ENCODE measurements around the gene ARL4C.
"Not testable (repeated sequence)": the region's sequence is repeated elsewhere in the genome, so short reads cannot be mapped to it uniquely, and the experiment has no call there.

ARL4C gene

DNA sequence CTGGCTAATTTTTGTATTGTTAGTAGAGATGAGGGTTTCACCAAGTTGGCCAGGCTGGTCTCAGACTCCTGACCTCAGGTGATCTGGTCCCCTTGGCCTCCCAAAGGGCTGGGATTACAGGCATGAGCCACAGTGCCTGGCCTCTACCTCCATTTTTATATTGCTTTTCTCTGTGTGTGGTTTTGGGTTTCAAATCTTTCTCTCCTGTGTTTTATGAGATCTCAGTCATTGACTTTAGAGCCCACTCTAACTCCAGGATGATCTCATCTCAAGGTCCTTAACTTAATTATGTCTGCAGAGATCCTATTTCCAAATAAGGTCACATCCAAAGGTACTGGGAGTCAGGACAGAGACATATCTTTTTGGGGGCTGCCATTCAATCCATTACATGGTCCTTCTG, 24.7 kb downstream of the ARL4C start:
- no peak for FAIRE-seq

DNA sequence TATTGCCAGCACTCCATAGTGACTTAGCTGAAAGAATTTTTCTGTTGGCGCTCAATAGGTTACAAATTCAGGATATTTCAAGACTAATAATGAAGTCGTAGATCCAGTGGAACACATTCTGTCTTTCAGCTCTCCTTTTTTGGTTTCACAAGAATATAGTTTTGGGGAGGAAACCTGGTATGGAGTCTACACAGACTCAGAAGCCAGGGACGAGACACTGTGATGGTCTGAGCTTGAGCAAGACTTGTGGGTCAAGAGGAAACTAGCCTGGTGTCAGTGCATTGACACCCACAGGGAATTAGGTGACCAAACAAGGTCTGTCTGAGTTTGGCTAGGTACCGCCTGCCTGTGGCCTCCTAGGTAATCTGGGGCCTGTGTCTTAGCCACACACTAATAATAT, 26.9 kb downstream of the ARL4C start:
- no peak for FAIRE-seq

DNA sequence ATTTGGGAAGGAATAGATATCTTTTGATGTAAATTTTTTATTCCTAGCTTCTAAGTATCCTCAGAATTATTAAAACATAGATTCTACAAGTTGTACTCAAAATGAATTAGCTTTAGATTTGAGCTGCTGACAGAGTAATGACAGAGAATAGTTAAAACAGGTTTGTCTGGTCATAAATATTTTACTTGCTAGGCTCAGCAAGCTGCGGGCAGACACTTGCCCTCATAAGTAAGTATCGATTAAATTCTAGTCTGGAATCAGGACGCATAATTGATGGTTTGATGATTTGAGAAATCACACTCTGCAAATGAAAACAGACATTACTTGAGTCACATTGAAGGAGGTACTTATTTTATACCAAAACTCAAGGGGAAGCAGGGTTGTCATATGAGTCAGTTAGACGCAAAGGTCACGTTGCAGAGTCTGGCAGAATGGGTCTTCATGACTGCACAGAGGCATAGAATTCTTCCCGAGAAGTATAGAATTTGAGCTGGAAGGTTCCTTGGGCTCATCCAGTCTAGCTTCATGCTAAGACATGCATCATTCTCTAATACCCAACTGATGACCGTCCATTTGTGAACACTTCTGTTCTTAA, 27.5 kb downstream of the ARL4C start:
- FAIRE-seq: no peak

DNA sequence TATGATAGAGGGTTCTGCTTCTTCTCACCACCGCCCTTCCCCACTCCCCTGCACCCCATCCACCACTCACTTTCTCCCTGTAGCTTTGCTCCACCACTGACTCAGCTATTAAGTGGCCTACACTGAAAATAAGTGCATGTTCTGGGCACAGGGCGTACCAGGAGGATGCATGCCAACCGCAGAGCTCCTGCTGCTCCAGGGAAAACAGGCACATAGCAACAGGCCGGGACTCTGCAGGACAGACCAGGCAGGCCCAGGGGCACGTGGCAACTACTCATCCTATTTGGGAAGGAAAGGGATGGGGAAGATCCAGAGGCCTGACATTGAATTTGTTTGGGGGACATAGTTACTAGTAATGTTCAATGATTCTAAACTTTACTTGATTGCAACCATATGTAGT, 28.4 kb downstream of the ARL4C start:
- no peak for FAIRE-seq

DNA sequence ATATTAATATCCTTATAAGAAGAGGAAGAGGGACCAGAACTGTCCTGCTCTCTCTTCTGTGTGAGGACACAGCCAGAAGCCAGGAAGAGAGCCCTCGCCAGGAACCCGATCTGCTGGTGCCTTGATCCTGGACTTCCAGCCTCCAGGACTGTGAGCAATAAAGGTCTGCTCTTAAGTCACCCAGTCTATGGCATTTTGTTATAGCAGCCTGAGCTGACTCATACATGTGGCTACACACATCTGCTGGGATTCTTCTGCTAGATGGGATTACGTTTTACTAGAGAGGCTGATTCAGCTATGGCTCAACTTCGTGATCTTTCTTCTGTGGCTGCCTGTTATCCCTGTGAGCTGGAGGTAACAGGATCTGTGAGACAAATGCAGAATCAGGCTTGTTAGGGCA, 29.6 kb downstream of the ARL4C start:
- FAIRE-seq: no peak

DNA sequence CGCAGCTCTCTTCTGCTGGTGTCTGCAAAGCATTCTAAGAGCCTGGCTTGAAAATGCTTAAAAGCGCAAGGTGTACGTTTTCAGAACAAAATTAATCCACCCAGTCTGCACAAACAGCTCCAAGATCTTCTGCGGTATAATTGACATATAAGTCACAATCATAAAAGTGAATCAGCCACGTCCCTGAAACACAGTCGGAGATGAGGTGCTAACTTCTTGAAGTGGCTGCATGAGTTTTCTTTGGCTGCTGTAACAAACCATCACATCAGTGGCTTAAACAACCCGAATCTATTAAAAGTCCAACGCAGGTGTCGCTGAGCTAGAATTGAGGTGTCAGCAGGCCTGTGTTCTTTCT, 32.6 kb downstream of the ARL4C start:
- no peak for FAIRE-seq

DNA sequence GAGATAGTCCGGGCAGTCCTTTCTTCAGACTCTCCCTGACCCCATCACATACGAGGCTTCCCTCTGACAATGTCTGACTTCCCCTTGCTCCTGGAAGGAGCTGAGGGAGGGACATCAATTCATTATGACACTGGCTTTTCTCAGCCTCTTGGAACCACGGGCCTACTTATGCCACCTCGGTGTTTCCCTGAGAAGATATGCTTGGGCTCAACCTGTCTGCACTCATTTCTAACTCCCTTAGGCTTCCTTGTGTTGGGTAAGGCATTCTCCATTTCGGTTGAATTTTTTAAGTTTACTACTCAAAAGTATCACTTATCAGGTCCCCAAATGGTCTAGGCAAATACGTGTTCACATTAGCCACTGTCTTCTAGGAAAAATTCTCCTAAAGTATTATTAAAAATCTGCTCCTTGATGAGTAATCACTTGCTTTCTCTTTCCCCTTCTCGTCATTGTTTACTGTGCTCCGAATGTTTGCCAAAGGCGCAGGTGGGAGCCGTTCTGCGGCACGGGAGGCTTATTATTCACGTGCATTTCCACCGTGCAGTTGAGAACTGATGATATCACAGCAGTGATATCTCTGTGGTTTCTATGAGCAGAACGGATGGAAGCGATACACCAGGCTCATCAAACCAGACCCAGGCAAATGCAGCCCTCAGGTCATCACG, 33.1 kb downstream of the ARL4C start:
- FAIRE-seq: no peak

DNA sequence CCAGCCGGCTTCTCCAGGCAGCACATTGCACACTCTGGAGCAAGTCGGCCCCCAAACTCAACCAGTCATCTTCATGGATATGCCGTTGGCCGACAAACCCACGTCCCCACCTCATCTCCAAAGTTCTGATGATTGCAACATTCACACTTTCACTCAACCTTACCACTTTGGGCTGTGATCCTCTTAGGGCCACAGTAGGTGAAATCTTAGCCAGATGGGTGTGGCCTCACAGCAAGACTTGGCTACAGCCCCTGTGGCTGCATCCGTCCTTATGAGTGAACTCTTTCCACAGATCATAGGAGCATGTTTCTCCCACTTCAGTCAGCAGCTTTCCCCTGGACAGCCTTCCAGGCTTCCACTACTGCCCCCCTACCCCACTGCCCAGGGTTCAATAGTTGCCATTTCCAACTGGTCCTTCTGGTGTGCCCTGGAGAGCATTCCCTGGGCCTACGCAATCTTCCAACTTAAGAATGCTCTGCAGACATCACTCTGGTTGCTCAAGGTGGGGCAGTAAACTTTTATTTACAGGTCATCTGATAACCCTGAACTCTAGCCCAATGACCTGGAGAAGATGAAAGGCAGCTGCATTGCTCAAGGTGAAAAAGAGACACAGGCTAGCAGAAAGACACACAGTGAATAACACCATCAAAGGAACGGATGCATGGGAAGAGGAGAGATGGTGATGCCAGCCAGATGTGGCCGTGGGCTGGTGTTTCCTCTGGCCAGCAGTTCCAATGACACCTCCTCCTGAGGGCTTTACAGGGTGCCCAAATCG, 34.5 kb downstream of the ARL4C start:
- no peak for FAIRE-seq

DNA sequence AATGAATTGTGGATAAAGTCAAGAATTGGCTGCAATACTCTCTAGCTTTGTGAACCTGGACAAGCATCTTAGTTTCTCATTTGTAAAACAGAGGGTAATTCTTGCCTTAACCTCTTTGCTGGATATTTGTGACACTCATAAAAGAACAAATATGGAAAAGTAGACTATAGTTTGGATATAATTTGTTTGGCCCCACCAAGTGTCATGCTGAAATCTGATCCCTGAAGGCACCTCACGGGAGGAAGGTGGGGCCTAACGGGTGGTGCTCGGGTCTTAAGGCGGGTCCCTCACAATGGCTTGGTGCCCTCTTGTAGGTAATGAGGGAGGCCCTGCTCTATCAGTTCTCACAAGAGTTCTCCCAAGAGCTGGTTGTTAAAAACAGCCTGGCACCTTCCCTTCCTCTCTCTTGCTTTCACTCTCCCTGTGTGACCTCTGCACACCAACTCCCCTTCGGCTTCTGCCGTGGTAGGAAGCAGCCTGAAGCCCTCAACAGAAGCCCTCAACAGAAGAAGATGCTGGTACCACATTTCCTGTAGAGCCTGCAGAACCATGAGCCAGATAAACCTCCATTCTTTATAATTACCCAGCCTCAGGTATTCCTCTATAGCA, 37.4 kb downstream of the ARL4C start:
- no peak for FAIRE-seq

DNA sequence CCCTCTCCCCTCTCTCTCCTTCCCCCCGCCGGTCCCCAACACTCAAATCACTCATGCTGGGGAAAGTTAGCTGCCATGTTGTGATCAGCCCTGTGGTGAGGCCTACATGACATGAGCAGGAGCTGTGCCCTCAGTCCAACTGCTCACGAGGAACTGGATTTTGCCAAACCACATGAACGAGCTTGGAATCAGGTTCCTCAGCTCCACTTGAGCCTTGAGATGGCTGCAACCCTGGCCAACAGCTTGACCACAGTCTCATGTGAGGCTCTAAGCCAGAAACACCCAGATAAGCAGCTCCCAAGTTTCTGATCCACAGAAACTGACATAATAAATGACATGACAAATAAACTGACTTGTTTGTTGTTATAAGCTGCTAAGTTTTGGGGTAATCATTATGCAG, 38.4 kb downstream of the ARL4C start:
- FAIRE-seq: no peak

DNA sequence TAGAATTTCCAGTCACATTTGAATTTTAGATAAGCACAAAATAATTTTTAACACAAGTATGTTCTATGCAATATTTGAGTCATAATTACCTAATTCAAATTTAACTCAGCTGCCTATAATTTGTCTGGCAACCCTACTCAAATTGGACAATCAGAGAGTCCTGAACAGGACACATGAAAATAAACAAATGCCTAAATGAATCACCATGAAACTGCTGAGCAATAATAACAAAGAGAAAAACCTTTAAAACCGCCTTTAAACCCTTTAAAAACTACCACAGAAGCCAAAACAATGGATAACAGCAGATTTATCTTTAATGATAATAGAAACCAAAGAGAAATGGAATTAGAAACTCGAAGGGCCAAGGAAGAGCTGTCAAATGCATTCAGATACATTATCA, 39.5 kb downstream of the ARL4C start:
- no peak for FAIRE-seq

DNA sequence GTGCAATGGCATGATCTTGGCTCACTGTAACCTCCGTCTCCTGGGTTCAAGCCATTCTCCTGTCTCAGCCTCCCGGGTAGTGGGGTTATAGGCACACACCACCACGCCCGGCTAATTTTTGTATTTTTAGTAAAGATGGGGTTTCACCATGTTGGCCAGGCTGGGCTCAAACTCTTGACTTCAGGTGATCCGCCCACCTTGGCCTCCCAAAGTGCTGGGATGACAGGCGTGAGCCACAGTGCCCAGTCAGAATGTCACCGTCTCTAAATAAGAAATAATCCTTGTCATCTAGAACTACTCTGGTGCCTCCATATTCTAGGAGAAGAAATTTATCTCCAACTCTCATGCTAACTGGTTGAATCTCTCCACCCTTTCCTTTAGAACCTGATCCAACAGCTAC, 41.6 kb downstream of the ARL4C start:
- FAIRE-seq: not testable (repeated sequence)

DNA sequence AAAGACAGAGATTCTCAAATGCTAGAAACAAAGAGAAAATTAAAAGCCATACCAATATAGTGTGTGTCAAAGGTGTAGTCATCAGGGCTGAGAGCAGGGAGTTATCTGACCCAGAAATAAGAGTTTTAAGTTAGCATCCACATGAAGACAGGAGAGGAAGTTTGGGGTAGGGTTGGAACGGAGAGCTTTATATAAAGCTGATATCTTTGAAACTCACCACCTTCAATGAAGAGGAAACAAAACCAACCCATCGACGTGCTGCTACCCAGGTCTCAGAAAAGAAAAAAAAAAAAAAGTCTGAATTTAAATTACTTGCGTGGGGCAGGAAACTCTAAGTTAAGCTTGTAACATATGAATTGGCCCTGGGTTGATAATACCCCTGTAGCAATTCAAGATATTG, 42.4 kb downstream of the ARL4C start:
- no peak for FAIRE-seq

DNA sequence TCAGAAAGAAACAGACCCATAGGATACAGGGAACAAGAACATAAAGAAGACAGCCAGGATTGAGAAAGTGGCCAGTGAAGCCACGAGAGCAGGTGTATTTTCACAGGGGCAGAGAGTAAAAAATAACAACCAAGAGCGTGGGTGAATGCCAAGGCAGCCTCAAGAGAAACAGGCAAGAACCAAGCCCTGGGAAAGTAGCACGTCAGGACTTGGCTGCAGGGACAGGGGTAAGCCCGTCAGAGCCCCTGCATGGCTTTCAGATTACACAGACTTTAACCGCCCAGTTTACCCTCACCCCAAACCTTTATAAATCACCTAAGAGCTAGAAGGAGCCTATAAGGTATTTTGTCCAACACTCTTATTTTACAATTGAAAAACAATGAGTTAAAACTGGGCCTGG, 43.7 kb downstream of the ARL4C start:
- FAIRE-seq: no peak

DNA sequence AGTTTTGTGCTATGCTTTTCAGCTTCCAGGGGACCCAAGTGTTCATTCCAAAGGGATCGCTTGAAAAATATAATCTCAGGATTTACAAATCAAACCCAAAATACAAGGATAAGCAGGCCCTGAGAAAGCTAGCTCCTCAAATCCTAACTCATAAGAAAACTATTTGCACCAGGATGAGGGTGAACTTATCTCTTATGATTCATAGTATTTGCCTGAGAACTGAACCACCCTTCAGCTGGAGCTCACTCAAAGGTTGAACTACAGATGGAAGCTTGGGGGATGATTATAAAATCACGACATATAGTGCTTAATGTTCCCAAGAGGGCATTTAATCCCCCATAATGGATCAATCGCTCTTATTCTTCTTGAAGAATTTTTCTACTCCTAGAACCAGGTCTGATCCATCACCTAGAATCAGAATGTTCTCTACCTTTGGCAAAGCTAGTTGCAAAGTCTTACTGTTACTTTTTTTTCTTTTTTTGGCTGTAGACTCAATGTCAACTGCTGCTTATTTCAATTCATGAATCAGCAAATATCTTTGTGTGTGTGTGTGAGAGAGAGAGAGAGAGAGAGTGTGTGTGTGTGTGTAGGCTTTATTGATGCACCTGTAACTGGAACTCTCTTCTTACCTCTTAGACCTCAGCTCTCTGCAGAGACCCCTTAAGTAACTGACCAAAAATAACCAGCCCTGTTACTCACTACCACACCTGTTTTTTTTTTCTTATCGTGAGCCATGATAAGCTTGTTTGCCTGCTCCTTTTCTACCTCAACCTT, 44.8 kb downstream of the ARL4C start:
- FAIRE-seq: no peak

DNA sequence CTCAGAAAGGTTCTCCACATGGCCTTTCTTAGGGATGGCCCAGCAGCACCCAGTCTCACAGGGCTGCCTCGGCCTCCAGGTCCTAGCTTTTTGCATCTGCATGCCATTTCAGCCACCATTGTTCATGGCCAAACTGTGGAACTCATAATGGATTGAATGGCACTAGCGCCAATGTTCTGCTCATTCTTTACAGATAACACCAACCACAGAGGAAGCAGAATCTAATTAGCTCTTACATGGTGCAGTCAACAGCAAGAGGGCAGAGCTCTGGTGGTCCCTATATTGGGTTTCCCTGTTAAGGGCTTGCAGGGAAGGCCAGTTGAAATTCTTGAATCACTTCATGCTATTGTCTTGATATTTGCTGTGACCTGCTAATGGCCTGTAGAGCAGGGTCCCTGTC, 45.6 kb downstream of the ARL4C start:
- no peak for FAIRE-seq

DNA sequence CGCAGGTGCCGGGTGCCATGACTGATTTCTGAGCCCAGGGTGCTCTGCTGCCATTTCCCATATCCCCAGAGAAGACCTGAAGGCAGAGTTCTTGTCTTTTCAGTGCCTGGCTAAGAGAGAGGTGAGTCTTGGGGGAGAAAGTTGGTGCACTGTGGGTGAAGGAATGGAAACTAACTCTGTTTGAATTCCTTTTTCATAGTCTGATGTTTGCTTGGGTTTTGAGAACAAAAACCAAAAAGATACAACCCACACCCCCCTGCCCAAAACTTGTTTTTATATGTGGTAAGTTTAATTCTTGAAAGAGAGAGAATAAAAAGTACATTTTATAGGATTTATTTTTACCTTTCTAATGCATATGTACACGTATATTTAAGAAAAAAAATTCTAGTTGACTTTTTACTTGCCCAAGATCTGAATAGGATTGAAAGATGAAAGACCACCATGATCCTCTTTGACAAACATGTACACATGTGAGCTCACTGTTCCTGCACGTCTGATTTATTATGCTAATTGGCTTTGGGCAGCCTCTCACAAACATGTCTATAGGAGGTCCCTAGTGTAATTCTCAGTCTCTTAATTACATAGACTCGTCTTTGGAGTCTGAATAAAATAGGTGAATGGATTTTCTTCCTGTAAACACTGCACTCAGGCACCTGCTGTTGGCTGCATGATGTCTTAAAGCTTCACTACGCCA, 46.3 kb downstream of the ARL4C start:
- FAIRE-seq: peak; percentile 51

DNA sequence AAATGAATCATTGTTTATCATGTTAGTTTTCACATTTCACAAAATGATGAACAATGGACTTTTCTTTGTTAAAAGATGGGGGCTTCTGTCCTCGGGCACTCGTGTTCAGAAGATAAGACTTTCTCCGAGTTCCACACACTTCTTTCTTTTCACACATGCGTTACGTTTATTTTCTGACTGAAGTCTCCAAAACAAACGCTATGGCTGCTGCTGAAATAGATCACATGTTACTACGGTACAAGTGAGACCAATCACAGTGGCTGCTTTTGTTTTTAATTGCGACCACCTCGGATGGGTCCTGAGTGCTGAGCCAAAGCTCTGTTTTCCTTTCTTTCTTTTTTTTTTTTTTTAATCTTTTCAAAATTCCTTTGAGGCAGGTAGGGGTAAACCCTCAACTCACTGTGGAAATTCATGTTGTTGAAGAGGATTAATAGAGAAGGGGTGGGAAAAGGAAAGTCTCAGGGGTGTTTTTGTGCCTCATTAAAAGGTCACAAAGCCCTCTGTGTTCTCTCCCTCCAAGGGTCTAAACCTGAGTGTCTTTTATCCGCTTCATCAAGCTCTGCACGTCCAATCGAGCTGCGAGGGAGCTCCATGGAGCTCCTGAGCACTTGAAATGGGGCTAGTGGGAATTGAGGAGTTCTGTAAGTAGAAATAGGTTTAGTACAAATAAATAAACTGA, 48.2 kb downstream of the ARL4C start:
- no peak for FAIRE-seq

DNA sequence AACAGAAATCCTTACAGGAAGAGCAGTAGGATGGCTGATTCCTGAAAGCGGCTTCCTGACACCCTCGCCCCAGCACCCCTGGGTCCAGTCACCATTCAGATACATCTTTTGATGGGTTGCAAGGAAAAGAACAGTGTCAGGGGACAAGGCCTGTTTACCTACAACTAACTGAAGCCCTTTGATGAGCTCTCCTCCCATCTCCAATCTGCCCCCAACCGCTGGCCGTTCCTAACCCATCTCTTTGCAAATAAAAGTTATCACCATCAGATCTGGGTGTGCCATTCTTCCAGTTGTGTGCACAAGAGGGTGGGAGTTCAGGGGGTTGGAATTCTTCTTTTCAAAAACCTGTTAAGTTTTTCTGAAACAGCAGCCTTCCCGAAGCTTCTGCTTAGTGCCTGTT, 48.9 kb downstream of the ARL4C start:
- no peak for FAIRE-seq

DNA sequence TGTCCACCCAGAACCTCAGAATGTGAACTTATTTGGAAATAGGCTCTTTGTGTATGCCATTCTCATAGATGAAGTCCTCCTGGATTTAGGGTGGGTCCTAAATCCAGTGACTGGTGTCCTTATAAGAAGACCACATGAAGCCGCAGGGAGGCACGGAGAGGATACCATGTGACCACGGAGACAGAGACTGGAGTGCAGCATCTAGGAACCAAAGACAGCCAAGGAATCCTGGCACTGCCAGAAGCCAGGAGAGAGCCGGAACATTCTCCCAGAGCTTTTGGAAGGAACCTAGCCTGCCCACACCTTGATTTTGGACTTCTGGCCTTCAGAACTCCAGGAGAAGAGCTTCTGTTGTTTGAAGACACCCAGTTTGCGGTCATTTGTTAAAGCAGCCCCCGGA, 49.7 kb downstream of the ARL4C start:
- FAIRE-seq: no peak

DNA sequence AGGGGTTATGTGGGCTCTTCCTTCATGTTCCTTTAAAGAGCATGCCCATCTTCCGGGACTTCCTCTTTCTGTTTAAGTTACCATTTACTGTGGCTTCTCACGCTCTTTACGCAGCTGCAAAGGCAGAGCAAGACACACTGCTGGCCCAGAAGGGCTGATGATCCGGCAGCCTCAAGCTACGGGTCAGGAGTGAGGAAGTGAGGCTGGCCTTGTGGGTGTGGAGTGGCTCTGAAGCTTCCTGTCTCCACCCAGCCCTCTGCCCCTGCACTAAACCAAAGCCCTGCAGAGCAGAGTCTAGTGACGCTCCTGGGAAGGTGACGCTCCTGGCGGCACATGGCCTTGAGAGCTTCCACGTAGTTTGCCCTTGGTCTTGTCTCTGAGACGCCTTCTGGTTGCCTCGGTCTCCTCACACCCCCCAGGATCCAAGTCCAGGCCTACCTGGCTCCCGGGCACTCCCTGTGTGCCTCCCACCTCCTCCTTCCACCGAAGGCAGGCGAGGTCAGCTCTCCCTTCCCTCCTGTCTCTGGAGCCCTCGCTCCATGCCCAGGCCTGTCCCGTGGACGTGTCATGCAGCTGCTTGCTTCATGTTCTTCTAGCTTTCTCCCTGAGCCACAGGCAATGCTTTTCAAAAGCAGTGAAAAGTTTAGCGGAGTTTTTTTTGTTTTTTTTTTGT, 50.3 kb downstream of the ARL4C start:
- no peak for FAIRE-seq

Data from G401.6 (cell line).